Activated T-helper 1 cell treated with Interleukin-2 at 50 U/mL for 16 hours (primary cell): ENCODE results near the gene AQP10.
"Not testable (repeated sequence)": the region's sequence is repeated elsewhere in the genome, so short reads cannot be mapped to it uniquely, and the experiment has no call there.

Experiments
- DNase-seq: peaks from one replicate; pipeline ENCODE4 v3.0.0-alpha.2; 2020; ENCODE audit warnings: low read depth

The AQP10 gene, protein sequence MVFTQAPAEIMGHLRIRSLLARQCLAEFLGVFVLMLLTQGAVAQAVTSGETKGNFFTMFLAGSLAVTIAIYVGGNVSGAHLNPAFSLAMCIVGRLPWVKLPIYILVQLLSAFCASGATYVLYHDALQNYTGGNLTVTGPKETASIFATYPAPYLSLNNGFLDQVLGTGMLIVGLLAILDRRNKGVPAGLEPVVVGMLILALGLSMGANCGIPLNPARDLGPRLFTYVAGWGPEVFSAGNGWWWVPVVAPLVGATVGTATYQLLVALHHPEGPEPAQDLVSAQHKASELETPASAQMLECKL

DNA sequence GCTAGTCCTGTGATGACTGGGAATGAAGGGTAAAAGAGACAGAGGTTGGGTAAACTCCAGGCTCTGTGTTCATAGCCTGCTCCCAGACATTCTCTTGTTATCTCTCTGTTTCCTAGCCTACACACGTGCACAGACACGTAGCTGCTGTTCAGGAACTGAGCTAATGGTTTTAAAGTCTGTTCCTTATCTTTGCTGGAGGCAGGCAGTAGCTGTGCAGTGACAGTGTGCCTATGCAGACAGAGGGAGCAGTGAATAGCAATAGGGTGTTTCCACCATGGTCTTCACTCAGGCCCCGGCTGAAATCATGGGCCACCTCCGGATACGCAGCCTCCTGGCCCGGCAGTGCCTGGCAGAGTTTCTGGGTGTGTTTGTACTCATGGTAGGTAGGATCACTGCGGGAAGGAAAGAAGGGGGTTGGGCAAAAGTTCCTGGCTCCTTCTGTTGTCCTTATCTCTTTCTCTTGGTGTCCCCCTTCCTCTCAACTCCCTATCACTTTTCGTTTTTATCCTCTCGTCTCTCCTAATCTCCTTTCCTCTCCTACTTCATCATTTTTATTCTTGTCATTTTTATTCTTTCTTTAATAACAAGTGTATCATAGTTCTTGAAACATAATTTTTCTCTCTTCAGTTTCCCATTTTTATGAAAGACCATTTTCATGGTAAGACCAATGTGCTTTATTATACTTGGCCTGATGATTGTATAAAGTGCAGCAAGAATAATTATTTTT is at the start of gene AQP10:
Gene AQP10 (plus strand): TSS at position 212 of the 727 bp plus-strand sequence. CDS start 63 bp downstream, at position 275.
- DNase-seq, result no peak

DNA sequence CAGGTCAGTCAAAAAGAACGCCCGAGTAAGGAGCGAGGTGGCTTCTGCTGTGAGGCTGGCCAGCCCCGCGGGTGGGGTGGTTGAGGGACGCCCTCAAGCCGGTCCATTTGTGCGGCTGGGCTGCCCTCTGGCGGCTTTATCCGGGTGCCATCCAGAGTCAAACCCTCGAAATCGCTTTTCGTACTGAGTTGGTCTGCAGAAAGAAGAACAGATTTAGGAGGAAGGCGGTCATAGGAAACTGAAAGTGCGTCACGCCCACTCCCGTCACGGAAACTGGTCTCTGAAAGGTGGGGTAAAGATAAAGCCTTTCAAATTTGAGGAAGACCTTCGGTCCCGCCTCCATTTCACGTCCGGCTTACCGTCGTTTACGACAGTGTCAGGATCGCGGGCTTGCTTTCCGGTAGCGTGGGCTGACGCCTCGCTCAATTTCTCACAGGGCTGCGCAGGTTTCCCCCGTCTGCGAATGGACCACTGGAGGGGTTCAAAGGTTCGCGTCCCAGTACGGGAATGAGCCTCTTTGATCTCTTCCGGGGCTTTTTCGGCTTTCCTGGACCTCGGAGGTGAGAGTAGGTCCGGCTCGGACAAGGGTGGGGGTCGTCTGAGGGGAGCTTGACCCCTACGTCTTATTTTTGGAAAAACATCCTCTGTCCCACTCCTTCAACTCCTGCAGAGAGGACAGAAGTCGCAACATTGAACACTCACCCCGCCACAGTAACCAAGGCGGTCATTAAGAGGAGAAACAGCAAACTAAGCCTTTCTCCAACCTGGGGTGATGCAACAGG is 48.5 kb upstream of the AQP10 start, which contains the start of gene HAX1:
Gene HAX1 (plus strand): TSS at position 413 of the 782 bp plus-strand sequence. CDS start 95 bp downstream, at position 508.
- peak; percentile 91 for DNase-seq

DNA sequence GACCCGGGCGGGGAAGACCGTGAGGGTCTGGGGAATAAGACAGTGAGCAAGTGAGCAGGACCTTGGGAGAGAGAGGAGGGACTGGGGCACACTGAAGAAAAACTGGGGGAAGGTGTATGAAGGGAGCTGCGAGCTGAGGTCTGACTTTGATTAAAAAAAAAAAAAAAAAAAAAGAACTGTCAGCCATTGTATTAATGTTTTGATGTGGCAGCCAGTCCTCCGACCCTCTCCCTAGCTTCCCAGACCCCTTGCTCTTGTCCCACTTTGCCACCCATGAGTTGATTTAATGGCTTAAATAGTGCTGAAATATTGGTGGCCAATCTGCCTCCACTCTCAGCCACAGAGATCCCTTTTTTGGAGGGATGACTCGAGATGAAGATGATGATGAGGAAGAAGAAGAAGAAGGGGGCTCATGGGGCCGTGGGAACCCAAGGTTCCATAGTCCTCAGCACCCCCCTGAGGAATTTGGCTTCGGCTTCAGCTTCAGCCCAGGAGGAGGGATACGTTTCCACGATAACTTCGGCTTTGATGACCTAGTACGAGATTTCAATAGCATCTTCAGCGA is 47.8 kb upstream of the AQP10 start:
- DNase-seq, result no peak

DNA sequence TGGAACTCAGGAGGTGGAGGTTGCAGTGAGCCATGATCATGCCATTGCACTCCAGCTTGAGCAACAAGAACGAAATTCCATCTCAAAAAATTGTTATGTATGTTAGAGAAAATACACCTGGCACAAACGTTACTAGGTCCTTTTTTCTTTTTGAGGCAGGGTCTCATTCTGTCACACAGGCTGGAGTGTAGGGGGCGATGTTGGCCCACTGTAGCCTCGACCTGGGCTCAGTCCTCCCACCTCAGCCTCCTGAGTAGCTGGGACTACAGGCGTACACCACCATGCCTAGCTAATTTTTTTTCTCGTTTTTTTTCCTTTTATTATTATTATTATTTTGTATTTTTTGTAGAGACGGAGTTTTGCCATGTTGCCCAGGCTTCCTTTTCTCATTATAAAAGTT is 44.1 kb upstream of the AQP10 start:
- DNase-seq, result no peak

DNA sequence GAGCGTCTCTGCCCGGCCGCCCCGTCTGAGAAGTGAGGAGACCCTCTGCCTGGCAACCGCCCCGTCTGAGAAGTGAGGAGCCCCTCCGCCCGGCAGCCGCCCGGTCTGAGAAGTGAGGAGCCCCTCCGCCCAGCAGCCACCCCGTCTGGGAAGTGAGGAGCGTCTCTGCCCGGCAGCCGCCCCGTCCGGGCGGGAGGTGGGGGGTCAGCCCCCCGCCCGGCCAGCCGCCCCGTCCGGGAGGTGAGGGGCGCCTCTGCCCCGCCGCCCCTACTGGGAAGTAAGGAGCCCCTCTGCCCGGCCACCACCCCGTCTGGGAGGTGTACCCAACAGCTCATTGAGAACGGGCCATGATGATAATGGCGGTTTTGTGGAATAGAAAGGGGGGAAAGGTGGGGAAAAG is 33.3 kb upstream of the AQP10 start:
- not testable (repeated sequence) for DNase-seq

DNA sequence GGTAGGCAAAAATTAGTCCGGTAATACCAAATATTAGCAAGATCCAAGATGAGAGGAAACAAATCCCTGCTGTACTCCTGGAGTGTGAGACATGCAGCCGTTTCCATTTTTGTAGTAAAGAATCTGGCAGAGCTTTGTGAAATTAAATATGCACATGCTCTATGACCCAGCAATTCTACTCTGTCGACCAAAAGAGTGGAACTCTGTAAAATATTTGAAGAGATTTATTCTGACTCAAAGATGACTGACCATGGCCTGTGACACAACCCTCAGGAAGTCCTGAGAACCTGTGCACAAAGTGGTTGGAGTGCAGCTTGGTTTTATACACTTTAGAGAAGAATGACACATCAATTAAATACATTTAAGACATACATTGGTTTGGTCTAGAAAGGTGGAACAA is 32.2 kb upstream of the AQP10 start:
- no peak for DNase-seq

DNA sequence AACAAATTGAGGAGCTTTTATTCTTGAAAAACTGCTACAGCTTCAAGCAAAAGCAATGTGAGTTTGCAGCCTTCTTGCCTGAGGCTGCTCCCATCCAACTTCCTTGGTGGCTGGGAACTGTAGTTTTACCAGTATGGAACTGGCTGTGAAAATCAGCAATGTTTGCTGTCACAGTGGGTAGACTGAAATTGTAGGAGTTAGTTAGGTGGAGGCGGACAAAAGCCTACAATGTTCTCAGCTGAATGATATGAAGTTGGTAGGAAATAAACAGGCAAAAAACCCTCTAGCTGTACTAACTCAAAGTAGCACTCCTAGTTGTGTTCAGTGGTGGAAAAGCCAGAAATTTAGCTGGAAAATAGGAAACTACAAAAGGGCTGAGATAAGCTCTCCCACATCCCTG is 30.0 kb upstream of the AQP10 start:
- no peak for DNase-seq

- DNase-seq, result no peak
Observed at GRCh38 chr1:154295408-154296235, 25.3 kb upstream of the AQP10 start.

DNA sequence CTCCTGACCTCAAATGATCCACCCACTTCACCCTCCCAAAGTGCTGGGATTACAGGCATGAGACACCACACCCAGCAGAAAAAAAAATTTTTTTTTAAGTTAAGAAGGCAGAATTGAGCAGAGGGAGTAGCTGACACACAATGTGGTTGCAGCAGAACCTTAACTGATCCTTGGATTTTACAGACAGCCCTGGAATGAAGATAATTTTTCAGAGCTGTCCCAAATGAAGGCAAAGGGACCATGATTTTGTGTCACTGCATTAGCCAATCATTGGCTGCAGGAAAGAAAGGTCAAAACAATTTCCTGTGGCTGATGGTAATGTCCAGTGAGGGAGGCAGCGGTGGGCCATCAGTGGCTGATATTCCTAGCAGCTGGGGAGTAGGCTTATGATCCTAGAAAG is 19.3 kb upstream of the AQP10 start:
- no peak for DNase-seq

DNA sequence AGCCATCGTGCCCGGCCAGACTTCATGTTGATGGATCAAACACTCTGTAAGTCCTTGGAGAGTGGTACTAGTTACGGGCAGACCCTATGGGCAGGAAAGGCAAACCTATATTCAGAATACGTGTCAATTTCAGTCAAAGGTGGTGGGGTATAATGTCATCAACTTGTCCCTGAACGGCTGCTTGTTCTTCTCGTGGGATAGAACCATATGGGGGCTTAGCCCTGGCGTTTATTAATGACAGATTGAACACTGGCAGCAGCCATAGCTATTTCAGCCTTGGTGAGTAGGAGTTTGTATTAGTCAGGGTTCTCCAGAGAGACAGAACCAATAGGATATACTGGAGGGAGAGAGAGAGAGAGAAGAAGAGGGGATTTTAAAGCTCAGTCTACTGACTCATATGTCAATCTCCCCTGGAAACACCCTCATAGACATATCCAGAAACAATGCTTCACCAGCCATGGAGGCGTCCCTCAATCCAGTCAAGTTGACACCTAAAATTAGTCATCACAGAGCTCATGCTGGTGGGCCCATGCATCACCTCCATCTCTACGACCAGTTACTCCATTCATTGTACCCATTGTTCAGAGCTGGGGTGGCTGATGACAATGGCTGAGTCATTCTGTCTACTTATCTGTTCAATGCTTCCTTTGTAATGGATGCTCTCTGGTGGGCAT is 16.1 kb upstream of the AQP10 start:
- DNase-seq, result no peak

DNA sequence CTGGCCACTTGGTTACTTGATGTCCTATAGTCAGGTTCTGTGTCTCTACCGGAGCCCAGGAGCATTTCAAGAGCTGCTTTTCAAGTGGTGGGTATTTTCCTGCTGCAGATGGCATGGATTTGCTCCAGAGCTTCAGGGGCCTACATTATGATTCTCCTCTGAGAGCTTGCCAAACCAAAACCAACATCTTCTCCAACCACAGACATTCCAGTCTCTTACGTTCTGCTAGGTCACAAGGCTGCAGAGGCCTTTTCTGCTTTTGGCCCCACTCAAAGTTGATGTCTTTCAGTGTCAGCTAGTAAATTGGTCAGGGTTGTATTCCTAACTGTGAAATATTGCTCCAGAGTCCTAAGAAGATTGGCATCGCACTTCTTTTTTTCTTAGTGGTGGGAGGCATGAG is 14.7 kb upstream of the AQP10 start:
- DNase-seq, result no peak

DNA sequence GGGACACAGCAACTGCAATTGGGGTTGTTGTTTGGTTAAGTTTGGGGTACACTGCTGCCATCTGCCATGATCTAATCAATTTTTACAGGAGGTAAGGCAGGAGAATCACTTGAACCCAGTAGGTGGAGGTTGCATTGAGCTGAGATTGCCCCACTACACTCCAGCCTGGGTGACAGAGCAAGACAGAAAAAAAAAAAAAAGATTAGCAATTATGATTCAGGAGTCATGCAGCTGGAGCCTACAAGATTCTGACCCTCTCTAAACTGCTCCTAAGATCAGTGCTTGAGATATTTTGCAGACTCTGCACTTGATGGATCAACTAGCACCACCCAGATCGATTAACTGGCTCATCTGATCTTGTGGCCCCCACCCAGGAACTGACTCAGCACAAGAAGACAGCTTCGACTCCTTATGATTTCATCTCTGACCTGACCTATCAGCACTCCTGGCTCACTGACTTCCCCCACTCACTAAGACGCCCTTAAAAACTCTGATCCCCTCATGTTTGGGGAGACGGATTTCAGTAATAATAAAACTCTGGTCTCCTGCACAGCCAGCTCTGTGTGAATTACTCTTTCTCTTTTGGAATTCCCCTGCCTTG is 13.1 kb upstream of the AQP10 start:
- not testable (repeated sequence) for DNase-seq

DNA sequence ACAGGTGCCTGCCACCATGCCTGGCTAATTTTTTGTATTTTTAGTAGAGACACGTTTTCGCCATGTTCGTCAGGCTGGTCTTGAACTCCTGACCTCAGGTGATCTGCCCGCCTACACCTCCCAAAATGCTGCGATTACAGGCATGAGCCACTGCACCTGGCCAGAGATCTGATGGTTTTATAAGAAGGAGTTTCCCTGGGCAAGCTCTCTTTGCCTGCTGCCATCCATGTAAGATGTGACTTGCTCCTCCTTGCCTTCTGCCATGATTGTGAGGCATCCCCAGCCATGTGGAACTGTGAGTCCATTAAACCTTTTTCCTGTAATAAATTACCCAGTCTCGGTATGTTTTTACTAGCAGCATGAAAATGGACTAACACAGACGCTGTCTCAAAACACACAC is 11.8 kb upstream of the AQP10 start:
- DNase-seq, result not testable (repeated sequence)

GRCh38 chr1:154312229-154313065 is 8.4 kb upstream of the AQP10 start:
- not testable (repeated sequence) for DNase-seq

DNA sequence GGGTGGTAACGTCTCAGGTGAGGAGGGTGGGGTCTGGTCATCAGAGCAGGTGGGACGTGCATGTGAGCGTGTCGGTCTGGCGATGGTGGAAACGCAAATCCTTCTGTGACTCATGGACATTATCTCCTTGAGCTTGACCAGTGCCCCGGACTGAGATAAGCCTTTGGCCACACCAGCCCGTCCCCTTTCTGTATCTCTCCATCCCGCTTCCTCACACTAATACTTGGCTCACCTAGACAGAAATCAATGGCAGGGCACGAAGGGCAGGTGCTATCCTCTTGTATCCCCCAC is 7.9 kb upstream of the AQP10 start:
- no peak for DNase-seq

- not testable (repeated sequence) for DNase-seq
Observed at GRCh38 chr1:154314226-154314625, 6.7 kb upstream of the AQP10 start.

DNA sequence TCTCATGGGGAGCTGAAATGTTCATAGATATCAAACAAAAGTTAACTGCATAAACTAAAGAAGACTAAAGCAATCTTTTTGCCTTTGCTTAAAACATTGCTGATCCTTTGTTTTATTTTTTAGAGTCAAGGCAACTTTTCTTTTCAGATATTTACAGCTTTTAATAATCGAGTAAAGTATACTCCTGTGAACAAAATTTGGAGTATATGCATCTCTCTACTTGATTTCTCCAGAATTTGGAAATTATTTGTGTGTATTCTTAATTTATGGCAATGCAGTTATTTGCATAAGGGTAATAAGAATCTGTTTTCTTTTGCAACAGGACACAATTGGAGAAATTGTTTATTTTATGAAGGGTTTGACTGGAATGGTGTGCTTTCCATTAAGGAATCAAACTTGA is 4.2 kb upstream of the AQP10 start:
- no peak for DNase-seq

DNA sequence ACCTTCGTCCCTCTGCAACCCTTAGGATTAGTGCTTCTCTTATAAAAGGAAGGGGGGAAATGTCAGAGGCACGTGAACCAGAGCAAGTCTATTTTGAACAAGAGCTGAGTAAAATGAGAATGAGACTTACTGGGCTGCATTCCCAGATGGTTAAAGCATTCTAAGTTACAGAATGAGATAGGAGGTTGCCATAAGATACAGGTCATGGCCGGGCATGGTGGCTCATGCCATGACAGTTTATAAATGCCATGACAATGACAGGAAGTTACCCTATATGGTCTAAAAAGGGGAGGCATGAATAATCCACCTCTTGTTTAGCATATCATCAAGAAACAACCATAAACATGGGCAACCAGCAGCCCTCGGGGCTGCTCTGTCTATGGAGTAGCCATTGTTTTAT is 2.5 kb upstream of the AQP10 start:
- DNase-seq, result no peak

GRCh38 chr1:154321609-154321934 is 679 bp downstream of the AQP10 start:
- not testable (repeated sequence) for DNase-seq

DNA sequence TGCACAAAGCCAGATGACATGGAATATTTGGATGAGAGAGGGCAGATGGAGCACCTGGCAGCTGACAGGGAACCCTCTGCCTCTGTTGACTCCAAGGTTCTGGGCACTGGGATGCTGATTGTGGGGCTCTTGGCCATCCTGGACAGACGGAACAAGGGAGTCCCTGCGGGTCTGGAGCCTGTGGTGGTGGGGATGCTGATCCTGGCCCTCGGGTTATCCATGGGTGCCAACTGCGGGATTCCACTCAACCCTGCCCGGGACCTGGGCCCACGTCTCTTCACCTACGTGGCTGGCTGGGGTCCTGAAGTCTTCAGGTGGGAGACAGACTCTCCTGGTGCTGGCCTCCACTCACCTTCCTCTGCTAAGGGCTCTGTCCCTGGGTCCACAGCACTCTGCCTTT is 2.6 kb downstream of the AQP10 start:
- no peak for DNase-seq
